H1 (cell line): ENCODE measurements around the gene ANKRD6. TPM values are rescaled to one million over a fixed set of nuclear protein-coding genes. Genes with fewer than 3 reads are reported as not detected.

Experiments used
- CTCF ChIA-PET: fragments of 300-600 bp; sonication (Branson Sonifier 250); formaldehyde crosslinking; loops from one replicate; lab custom pipeline; 2021; ENCODE audit not compliant: partially characterized antibody; lab: Charles Lee
- POLR2A ChIA-PET: fragments of 300-600 bp; sonication (Branson Sonifier 250); formaldehyde crosslinking; loops from one replicate; lab custom pipeline; 2021; ENCODE audit warnings: inconsistent platforms; ENCODE audit not compliant: partially characterized antibody; lab: Charles Lee
- DNase-seq, 2 experiments: peaks; one replicate each; pipeline versions ENCODE4 v3.0.0 to v3.0.0-alpha.2; 2010 to 2022; ENCODE audit warnings: low spot score in 2 of 2, low read depth in 1 of 2, mixed read lengths in 1 of 2
- FAIRE-seq: peaks from 2 replicates; lab custom pipeline; 2011; peaks lifted over from hg19 to GRCh38; lab: Jason Lieb, UNC
- H2AFZ ChIP-seq: 2 replicates; pipeline ENCODE4 v1.8.1; 2012; ENCODE audit warnings: low read length, inconsistent platforms
- H2AK5ac ChIP-seq: 2 replicates; pipeline ENCODE4 v1.6.1; 2013; ENCODE audit warnings: low read depth, low read length
- H2BK120ac ChIP-seq: replicated peaks from 2 replicates; pipeline ENCODE3; 2013; ENCODE audit warnings: low read depth, low read length, inconsistent platforms
- H2BK12ac ChIP-seq: 2 replicates; pipeline ENCODE4 v1.6.1; 2013; ENCODE audit warnings: low read depth, low read length
- H2BK15ac ChIP-seq: 2 replicates; pipeline ENCODE4 v1.6.1; 2013; ENCODE audit warnings: low read length
- H2BK20ac ChIP-seq: 2 replicates; pipeline ENCODE4 v1.6.1; 2013; ENCODE audit warnings: low read length
- H2BK5ac ChIP-seq: 2 replicates; pipeline ENCODE4 v1.6.1; 2013; ENCODE audit warnings: low read depth, low read length
- H3K14ac ChIP-seq: 2 replicates; pipeline ENCODE4 v1.6.1; 2013; ENCODE audit warnings: inconsistent platforms; ENCODE audit not compliant: insufficient read length
- H3K18ac ChIP-seq: 2 replicates; pipeline ENCODE4 v1.6.1; 2013; ENCODE audit warnings: low read length; ENCODE audit errors: extremely low read depth
- H3K23ac ChIP-seq: 2 replicates; pipeline ENCODE4 v1.6.1; 2013; ENCODE audit warnings: inconsistent platforms; ENCODE audit not compliant: insufficient read length
- H3K23me2 ChIP-seq: 2 replicates; pipeline ENCODE4 v1.6.1; 2013; ENCODE audit warnings: low read depth, low read length
- H3K27ac ChIP-seq: 2 replicates; pipeline ENCODE4 v1.6.1; 2011; ENCODE audit warnings: low read depth, low read length, inconsistent platforms
- H3K27me3 ChIP-seq, 4 experiments: replicated peaks in 1 of 4; 1 replicate in 1 of 4; 2 replicates in 3 of 4; pipeline versions ENCODE4 v1.6.1 to v1.8.1; 2011 to 2013; ENCODE audit warnings: low read length in 3 of 4, mild to moderate bottlenecking in 3 of 4, inconsistent platforms in 2 of 4, mixed read lengths in 2 of 4, moderate library complexity in 1 of 4; ENCODE audit not compliant: control insufficient read depth in 3 of 4, insufficient read depth in 3 of 4; ENCODE audit errors: extremely low read depth in 1 of 4
- H3K36me3 ChIP-seq, 4 experiments: 2 replicates each; pipeline versions ENCODE4 v1.6.1 to v1.8.1; 2011 to 2013; ENCODE audit warnings: mild to moderate bottlenecking in 4 of 4, low read length in 3 of 4, moderate library complexity in 2 of 4, control low read depth in 1 of 4, inconsistent platforms in 1 of 4; ENCODE audit not compliant: insufficient read depth in 4 of 4, control insufficient read depth in 2 of 4
- H3K4ac ChIP-seq: replicated peaks from 2 replicates; pipeline ENCODE3; 2013; ENCODE audit warnings: low read length, low read depth, mixed read lengths, inconsistent platforms; ENCODE audit not compliant: insufficient read length
- H3K4me1 ChIP-seq, 4 experiments: replicated peaks in 1 of 4; 1 replicate in 1 of 4; 2 replicates in 3 of 4; pipeline versions ENCODE4 v1.6.1 to v1.8.1; 2011 to 2013; ENCODE audit warnings: low read length in 3 of 4, inconsistent platforms in 2 of 4, mixed read lengths in 1 of 4; ENCODE audit not compliant: insufficient read depth in 4 of 4, control insufficient read depth in 3 of 4
- H3K4me2 ChIP-seq, 2 experiments: 2 replicates each; pipeline versions ENCODE4 v1.6.1 to v1.8.1; 2011 to 2013; ENCODE audit warnings: low read depth in 2 of 2, low read length in 2 of 2, control low read depth in 1 of 2, inconsistent platforms in 1 of 2, mild to moderate bottlenecking in 1 of 2; ENCODE audit not compliant: insufficient read depth in 1 of 2
- H3K4me3 ChIP-seq, 4 experiments: fragments of 200-600, 300-600 bp in 1 of 4; sonication (generic), shearing (Covaris generic), sonication (Bioruptor Twin) in 1 of 4; 2 replicates each; pipeline versions ENCODE4 v1.5.1 to v1.8.1; 2011 to 2016; ENCODE audit warnings: low read length in 4 of 4, low read depth in 3 of 4, control low read depth in 2 of 4, inconsistent platforms in 2 of 4, mild to moderate bottlenecking in 2 of 4, mixed read lengths in 1 of 4, moderate library complexity in 1 of 4; ENCODE audit not compliant: insufficient read depth in 2 of 4; ENCODE audit errors: extremely low read depth in 1 of 4
- H3K56ac ChIP-seq: replicated peaks from 2 replicates; pipeline ENCODE3; 2013; ENCODE audit warnings: low read depth, mild to moderate bottlenecking, mixed read lengths, low read length, inconsistent platforms; ENCODE audit not compliant: insufficient read length
- H3K79me1 ChIP-seq: 2 replicates; pipeline ENCODE4 v1.6.1; 2013; ENCODE audit warnings: low read depth, low read length, control low read depth
- H3K79me2 ChIP-seq, 2 experiments: 2 replicates each; pipeline versions ENCODE4 v1.6.1 to v1.8.1; 2012 to 2013; ENCODE audit warnings: low read length in 2 of 2, mild to moderate bottlenecking in 2 of 2, inconsistent platforms in 1 of 2; ENCODE audit not compliant: insufficient read depth in 2 of 2, control insufficient read depth in 1 of 2
- H3K9ac ChIP-seq, 4 experiments: replicated peaks in 1 of 4; 1 replicate in 1 of 4; 2 replicates in 3 of 4; pipeline versions ENCODE4 v1.6.1 to v1.8.1; 2011 to 2013; ENCODE audit warnings: low read depth in 3 of 4, low read length in 3 of 4, control low read depth in 2 of 4, mild to moderate bottlenecking in 2 of 4, moderate library complexity in 2 of 4, inconsistent platforms in 1 of 4; ENCODE audit errors: extremely low read depth in 1 of 4
- H3K9me3 ChIP-seq, 2 experiments: 2 replicates each; pipeline versions ENCODE4 v1.6.1 to v1.8.1; 2012 to 2013; ENCODE audit warnings: mild to moderate bottlenecking in 2 of 2, moderate library complexity in 2 of 2, control low read depth in 1 of 2, inconsistent platforms in 1 of 2, low read depth in 1 of 2, low read length in 1 of 2, mixed read lengths in 1 of 2; ENCODE audit not compliant: insufficient read depth in 2 of 2
- H4K20me1 ChIP-seq, 2 experiments: replicated peaks in 1 of 2; 2 replicates each; pipeline versions ENCODE3 to v1.8.1; 2011 to 2013; ENCODE audit warnings: inconsistent platforms in 2 of 2, low read length in 2 of 2, mild to moderate bottlenecking in 1 of 2; ENCODE audit not compliant: insufficient read depth in 2 of 2, control insufficient read depth in 1 of 2
- H4K5ac ChIP-seq: 2 replicates; pipeline ENCODE4 v1.6.1; 2013; ENCODE audit warnings: low read length, low read depth, mixed read lengths, inconsistent platforms; ENCODE audit not compliant: insufficient read length
- H4K8ac ChIP-seq: 2 replicates; pipeline ENCODE4 v1.8.0; 2013; ENCODE audit warnings: mild to moderate bottlenecking, moderate library complexity, low read length, inconsistent platforms; ENCODE audit not compliant: insufficient read depth; ENCODE audit errors: extremely low read depth
- H4K91ac ChIP-seq: replicated peaks from 2 replicates; pipeline ENCODE3; 2013; ENCODE audit warnings: low read length, mixed read lengths, inconsistent platforms; ENCODE audit not compliant: insufficient read length
- CHD1 ChIP-seq: IDR thresholded peaks from 2 replicates; pipeline ENCODE4 v1.6.1; 2012; ENCODE audit warnings: low read depth, low read length, improper control_type of control experiment
- EGR1 ChIP-seq: IDR thresholded peaks from 2 replicates; pipeline ENCODE4 v1.6.1; 2011; ENCODE audit warnings: low read depth, low read length, borderline replicate concordance
- JUN ChIP-seq: IDR thresholded peaks from 2 replicates; pipeline ENCODE4 v1.6.1; 2011; ENCODE audit warnings: low read depth, mild to moderate bottlenecking, improper control_type of control experiment, low read length
- KDM5A ChIP-seq: fragments of 200-600 bp; IDR thresholded peaks from 2 replicates; pipeline ENCODE4 v1.7.1; 2012; ENCODE audit warnings: mild to moderate bottlenecking, low read length, inconsistent platforms, mixed read lengths
- NANOG ChIP-seq: IDR thresholded peaks from 2 replicates; pipeline ENCODE4 v1.6.1; 2011; ENCODE audit warnings: low read length, low read depth, mild to moderate bottlenecking, inconsistent platforms; ENCODE audit not compliant: insufficient read depth, poor library complexity, severe bottlenecking
- WGBS, 2 experiments: shearing (Covaris generic) in 1 of 2; methylation state at CpG; one replicate each; pipeline versions ENCODE4 v1.1.6 to v1.1.7; 2013 to 2015; ENCODE audit warnings: low lambda C conversion rate in 2 of 2, mixed read lengths in 2 of 2, inconsistent platforms in 1 of 2, low coverage in 1 of 2, missing lambda C conversion rate in 1 of 2; ENCODE audit not compliant: insufficient replicate concordance in 2 of 2, insufficient coverage in 1 of 2, insufficient read length in 1 of 2; ENCODE audit errors: extremely low coverage in 1 of 2, missing lambda C conversion rate in 1 of 2; 5-methylcytosine and 5-hydroxymethylcytosine counted together
- polyA plus RNA-seq, 7 experiments: library from polyadenylated mRNA; depleted of rRNA in 3 of 7; stranded (reverse) in 5 of 7; unstranded in 2 of 7; fragments of >200 nt in 5 of 7; fragments of 200-250 nt in 2 of 7; gene quantifications; 1 replicate in 5 of 7; 2 replicates in 1 of 7; 4 replicates in 1 of 7; pipeline versions ENCODE4 v1.2.1 to v1.2.3, GENCODE V29; 2011 to 2013; ENCODE audit warnings: missing spikeins in 2 of 7, mixed read lengths in 2 of 7
- total RNA-seq: library from RNA; stranded (reverse); fragmentation: NEBNext Ultra II Directional; extraction: Animal tissue kit (Norgen Biotek cat#: 25700); gene quantifications from 2 replicates; pipeline ENCODE4 v1.2.1, GENCODE V29; 2021
- TF ChIP-seq, protein P1 (sequence below): IDR thresholded peaks from 2 replicates; pipeline ENCODE4 v1.6.1; 2011; ENCODE audit warnings: low read length, improper control_type of control experiment

The ANKRD6 gene
- total and polyA plus RNA-seq, 2 of the 8 experiments (the other 6 are each of a cell fraction or from before 2014, with no cell fraction given) = 5.9 to 12.8 TPM

DNA sequence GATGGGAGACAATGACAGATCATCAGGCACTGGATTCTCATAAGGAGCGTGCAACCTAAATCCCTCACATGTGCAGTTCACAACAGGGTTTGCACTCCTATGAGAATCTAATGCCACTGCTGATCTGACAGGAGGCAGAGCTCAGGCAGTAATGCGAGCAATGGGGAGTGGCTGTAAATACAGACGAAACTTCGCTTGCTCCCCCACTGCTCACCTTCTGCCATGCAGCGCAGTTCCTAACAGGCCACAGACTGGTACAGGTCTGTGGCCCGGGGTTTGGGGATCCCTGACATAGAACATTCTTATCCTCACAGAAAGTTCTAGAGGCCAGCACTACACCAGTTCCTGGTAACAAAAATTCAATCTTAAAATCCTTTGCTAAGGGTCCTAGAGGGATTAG, 44.1 kb upstream of the ANKRD6 start:
- no peak for FAIRE-seq
- no peak overlapping the region for H4K8ac ChIP-seq
- H3K27ac ChIP-seq = no peak overlapping the region
- H3K9me3 ChIP-seq = no peaks in the 10 kb centered on the region
- 90% methylated on average over 6 of the region's 6 CpGs; no CpG with 5 or more reads in 1 of the 2 experiments for WGBS, 2 experiments
- H3K23ac ChIP-seq = no peak overlapping the region
- H4K5ac ChIP-seq = no peak overlapping the region
- no peaks in the 10 kb centered on the region for H3K79me2 ChIP-seq
- H3K18ac ChIP-seq = no peak overlapping the region
- peaks cover 0 to 3% (median 1%) of the 10 kb centered on the region in 4 experiments; a peak in 1 of 7 replicates for H3K4me1 ChIP-seq
- H3K36me3 ChIP-seq = peaks cover 0 to 4% (median 0%) of the 10 kb centered on the region in 4 experiments; a peak in 1 of 8 replicates
- ChIA-PET CTCF (interaction anchor here (0.6 to 3.4 kb wide), 3 partner anchors 13 to 43 kb away, joined by 4 to 11 read pairs (median 5); no protein-coding TSS in a partner anchor), POLR2A (no interaction called here)
- H3K27me3 ChIP-seq = no peaks in the 10 kb centered on the region
- H2BK5ac ChIP-seq = no peak overlapping the region
- H2AK5ac ChIP-seq = no peak overlapping the region
- H3K4ac ChIP-seq = no peak overlapping the region
- H3K56ac ChIP-seq = no peak overlapping the region
- no peak overlapping the region for H2BK20ac ChIP-seq
- H3K14ac ChIP-seq = no peak overlapping the region
- no peak overlapping the region for H4K91ac ChIP-seq
- no peak for DNase-seq
- no peaks in the 10 kb centered on the region for H3K79me1 ChIP-seq
- H3K4me2 ChIP-seq = no peak overlapping the region
- no peak overlapping the region for H2BK120ac ChIP-seq
- H2BK15ac ChIP-seq = no peak overlapping the region
- H3K4me3 ChIP-seq = no peak overlapping the region
- TF ChIP-seq EGR1 = no peak
- TF ChIP-seq, protein P1, sequence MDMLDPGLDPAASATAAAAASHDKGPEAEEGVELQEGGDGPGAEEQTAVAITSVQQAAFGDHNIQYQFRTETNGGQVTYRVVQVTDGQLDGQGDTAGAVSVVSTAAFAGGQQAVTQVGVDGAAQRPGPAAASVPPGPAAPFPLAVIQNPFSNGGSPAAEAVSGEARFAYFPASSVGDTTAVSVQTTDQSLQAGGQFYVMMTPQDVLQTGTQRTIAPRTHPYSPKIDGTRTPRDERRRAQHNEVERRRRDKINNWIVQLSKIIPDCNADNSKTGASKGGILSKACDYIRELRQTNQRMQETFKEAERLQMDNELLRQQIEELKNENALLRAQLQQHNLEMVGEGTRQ = no peak
- no peak for TF ChIP-seq KDM5A
- TF ChIP-seq NANOG = no peak
- no peak for TF ChIP-seq CHD1
- no peak for TF ChIP-seq JUN
- H3K23me2 ChIP-seq = no peaks in the 10 kb centered on the region
- no peak overlapping the region for H3K9ac ChIP-seq
- H2AFZ ChIP-seq = no peak overlapping the region
- H2BK12ac ChIP-seq = no peak overlapping the region
- H4K20me1 ChIP-seq = no peaks in the 10 kb centered on the region
